NCI-H146 treated with DMSO at 0.1 percent for 48 hours (cell line): ENCODE measurements around the gene LRRN2.

Source experiments
- DNase-seq: peaks from one replicate; lab custom pipeline; 2025; ENCODE audit not compliant: unreplicated experiment; lab: John Stamatoyannopoulos, UW

The LRRN2 gene

DNA sequence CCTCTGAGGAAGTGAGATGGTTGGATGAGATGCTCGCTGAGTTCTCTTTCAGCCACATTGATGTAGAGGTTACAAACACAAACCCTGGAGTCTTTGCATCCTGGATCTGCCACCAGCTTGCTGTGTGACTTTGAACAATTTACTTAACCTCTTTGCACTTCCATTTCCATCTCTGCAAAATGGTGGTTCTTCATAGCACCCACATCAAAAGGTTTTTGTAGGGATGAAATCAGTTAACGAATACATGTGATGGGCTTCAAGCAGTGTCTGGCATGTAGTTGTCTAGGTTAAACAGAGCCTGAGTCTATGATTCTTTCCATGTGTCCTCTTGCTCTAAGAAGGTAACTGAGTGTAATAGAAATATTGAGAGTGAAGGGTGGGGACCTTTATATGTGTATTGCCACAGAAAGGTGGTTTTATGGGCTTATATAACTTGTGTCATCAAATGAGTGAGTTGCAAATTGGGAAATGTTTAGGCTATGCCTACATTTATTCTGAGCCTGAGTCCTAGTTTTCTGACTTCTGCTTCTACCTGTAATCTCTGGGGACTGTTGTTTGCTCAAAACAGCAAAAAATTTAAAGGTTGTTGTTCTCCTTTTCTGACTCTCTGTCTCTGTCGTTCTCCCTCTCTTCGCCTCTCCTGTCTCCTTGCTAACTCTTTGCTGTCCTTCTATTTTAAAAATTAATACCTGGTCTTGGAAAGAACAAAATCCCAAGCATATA is 27.3 kb upstream of the LRRN2 start:
- DNase-seq, result no peak

DNA sequence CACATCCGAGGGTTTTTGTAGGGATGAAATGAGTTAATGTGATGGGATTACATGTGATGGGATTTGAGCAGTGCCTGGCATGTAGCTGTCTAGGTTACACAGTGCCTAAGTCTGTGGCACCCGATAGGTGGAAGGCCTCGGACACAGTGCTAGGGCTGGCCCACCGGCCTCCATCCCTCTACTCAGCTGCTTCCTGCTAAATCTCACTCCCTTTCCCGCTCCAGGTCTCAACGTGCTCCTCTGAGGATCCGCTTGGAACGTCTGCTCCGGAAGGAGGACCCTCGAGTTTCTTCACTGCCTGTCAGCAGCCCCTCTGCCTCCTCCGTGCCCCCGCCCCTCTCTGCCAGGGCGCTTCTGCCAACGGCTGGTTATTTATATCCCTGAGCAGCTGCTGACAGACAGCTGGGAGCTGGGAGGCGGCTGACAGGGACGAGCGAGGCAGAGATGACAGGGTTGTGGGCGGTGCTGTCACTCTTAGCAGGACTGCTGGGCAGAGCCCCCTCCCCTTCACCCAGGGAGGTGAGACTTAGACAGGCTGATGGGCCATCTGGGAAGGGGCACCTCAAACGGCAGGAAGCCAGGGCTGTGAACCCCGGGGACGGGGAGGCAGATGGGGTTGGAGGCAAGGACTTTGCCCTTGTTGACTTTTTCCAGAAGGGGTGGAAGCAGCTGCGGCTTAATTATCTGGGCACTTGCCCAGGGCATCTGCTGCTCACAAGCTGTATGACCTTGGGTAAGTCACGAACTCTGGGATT is 26.6 kb upstream of the LRRN2 start:
- DNase-seq, result no peak

GRCh38 chr1:204711103-204711946 is 25.8 kb upstream of the LRRN2 start:
- no peak for DNase-seq

- no peak for DNase-seq
Measured at GRCh38 chr1:204709960-204710912, 24.7 kb upstream of the LRRN2 start.

GRCh38 chr1:204709021-204709420 is 23.5 kb upstream of the LRRN2 start:
- no peak for DNase-seq

DNA sequence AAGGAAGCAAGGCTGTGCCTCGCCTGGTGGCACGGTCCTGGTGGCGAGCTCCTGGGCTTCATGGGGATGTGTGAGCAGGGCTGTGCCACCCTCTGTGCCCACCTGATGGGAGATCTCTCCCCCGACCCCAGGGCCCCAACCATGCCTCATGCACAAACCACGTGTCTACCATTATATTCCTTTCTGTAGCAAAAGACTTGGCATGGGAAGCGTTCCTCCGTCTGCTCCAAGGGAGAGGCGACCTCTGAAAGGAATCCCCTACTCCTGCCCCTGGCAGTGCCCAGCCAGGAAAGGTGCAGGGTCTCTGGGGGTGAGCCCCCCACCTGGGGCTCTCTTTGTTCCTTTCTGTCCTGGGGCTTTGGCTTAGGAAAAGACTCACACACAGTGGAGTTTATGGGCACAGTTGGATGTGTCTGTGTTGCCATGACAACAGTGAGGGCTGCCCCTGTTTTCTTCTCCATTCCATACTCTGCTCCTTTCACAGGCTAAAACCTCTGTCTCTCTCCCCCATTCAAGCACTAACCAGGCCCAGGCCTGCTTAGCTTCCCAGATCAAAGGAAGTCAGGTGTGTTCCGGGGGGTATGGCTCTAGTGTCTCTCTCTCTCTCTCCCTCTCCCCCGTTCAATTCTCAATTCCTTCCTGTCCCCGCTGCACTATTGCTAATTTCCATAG is 21.4 kb upstream of the LRRN2 start:
- DNase-seq, result no peak

DNA sequence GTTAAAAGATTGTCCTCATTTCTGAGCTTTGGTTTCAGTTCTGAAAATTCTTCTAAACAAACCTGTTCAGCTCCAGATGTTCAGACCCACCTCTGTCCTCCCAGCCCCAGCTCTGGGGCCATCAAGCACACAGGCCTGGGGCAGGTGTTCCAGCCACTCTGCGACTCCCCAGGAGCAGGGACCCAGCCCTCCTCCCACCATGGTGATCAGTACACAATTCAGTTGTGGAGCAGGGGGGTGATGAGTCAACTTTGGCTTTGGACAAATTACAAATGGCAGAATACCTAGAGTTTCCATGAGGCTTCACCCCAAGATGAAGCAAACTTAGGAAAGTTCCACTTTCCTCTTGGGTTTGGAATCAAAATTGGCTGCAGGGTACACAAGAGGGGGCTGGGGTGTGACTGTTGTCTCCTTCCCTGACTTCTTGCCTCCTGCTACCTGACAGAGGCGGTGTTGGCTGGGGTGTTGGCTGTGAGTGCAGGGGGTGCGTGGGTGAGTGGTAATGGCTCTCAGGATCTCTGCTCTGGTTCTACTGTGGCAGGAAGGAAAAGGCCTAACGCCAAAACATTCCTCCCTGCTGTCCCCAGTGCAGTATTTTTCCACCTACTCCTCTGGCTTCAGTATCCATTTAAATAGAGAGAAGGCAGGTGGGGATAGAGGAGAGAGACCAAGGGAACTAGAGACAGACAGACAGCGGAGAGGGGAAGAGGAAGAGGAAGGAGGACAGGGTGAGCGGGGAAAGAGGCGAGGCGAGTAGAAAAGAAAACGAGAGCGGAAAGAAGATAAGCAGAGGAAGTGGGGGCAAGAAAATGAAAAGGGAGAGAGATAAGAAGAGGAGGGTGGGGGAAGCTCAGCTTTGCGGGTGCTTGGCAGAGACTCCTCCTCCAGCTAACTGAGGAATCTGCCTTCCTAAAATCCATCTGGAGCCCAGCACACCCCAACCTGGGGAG is 20.6 kb upstream of the LRRN2 start:
- DNase-seq, result no peak

GRCh38 chr1:204705493-204705811 is 19.9 kb upstream of the LRRN2 start:
- no peak for DNase-seq

DNA sequence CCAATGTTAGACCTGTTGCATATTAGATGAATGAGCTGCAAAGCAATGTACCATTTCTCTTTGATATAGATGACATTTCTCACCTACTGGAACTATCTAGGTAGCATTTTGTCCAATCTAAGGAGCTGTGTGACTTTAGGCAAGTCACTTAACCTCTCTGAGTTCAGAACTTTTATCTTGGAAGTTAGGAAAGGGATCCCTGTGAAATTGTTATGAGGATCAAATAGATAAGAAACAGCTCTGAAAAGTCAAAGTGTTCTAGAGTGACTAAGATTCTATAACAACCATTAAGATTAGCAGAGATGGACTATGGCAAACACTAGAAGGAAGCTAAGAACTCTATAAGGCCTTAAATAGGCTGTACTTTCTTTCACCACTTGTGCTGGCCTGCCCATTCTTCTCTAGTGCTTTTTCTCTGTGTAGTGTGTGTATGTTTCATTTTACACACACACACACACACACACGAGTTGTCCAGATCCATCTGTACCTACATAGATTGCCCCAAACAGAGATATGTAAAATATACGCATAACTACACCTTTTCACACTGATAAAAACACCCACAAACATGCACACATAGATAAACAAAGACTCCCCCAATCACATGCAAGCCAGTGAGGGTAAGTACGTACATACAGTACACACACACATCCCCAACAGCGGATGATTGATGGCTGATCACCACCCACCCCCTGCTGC is 19.4 kb upstream of the LRRN2 start:
- no peak for DNase-seq

DNA sequence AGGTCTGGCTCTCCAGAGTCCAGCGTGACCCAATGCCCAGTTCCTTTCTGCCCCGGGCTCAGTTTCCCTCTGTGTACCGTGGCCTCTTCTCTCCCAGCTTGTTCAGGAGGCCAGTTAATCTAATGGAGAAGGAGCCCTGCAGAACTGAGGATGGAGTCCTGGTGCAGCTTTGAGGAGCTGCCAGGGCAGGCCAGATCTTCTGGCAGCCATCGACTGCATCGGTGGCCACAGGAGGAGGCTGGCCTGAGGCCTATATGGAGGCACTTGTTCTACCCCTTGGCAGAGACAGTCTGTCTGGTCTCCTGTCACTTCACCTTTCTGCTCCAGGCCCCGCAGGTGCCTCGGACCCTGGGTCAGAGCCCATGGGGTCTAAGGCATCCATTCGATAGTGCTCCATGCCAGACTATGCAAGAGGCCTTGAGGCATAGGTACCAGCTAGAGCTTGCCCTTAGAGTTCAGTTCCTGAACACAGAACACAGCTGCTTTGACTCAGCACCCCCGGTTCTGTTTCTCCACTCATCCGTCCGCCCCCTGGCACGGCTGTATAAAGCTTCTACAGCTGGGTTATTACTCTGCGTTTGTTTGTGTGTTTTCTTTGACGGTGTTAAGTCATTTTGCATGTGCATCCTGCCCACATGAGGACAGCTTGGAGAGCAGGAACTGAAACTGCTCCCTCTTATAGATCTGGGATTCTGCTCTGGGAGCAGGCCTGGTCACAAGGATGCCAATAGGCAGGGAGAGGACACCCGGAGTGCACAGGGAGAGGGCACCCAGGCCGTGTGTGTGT is 18.5 kb upstream of the LRRN2 start:
- no peak for DNase-seq

GRCh38 chr1:204703268-204703664 is 17.7 kb upstream of the LRRN2 start:
- DNase-seq, result no peak

DNA sequence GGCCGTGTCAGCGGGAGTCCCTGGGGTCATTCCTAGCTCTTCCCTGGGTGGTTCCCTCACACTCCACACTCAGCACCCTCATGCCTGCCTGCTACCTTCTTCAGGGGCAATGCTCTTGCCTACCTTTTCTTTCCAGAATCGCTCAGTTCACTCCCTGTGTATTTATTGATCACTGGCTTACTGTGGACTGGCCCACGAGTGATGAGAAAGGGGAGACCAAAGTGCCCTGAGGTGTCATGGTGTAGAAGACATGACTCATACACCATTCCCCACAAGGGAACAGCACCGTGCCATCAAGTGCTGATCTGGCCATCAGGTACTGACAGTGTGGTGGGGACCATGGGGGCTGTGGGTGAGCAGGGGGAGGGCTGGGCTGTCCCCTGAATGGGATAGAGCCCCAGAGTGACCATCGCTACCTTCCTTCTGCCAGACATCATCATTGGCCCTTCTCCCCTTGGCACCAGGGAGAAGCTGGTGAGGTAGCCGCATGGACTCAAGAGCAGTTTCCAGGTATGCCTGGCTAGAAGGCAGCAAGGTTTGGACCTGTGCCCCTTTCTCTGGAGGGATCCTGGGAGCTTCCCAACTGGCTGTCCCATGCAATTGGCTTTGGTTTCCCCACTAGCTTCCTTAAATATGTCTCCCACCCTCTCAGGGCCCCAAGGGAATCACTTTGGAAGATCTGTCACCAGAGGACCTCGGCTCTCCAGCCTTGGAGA is 17.2 kb upstream of the LRRN2 start:
- no peak for DNase-seq

DNA sequence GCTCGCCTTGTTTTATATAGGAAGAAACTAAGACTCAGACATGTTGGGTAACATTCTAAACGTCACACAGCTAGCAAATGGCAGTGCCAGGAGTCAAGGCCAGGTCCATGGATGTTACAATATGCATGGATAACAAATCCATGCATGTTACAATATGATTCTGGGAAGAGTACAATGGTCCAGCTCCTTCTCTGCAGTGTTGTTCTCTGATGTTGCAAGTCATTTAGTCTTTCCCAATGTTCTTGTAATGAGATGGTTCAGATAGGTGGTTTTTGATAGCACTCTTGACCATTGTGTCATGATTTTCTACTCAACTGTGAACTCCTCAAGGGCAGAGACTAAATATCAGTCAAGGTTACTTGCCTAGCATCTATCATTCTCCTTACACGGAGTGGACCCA is 15.7 kb upstream of the LRRN2 start:
- no peak for DNase-seq

DNA sequence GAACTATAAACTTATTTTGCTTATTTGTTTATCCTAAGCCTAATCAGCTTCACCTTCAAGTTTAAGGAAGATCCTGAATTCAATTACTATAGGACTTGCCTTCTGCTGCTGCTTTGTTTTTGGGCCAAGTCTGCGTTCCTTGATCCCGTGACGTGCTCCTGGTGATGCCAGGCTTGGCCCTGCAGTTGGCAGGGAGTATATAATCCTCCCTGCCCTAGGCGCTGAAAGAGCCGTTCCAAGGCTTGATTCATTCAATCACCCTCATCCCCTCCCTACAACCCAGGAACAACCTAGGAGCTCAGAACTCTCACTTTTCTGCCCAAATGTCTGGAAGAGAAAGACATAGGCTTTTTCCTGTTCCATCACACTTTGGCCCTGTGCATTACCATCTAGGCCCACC is 12.4 kb upstream of the LRRN2 start:
- no peak for DNase-seq

DNA sequence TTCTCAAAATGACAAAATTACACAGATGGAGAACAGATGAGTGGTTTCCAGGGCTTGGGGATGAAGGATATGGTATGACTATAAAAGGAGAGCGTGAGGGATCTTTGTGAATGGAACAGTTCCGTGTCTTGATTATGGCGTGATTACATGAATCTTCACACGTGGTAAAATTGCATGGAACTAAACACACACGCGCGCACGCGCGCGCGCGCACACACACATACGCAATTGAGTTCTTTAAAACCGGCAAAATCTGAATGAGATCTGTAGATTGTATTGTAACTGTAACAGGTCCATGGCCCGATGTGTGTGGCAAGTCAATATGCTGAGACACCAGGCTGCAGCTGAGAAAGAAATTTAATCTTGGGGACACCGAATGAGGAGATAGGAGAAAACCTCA is 11.1 kb upstream of the LRRN2 start:
- DNase-seq, result no peak

DNA sequence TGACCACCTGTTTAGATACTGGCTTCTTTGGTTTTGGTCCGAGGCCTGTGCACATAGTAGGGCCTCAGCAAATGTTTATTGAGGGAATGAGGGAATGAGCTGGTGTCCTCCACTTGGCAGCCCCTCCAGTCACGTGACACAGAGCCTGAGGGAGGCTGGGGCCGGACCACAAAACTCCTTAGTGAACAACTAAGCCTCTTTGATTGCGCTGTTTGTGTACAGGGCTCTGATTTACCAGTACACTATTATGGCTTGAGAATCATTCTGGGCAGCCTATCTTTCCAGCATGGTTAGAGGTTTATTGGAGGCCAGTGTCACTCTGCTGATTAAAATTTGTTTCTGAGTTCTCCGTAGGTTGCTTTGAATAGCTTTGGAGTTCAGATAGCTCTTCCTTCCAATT is 10.2 kb upstream of the LRRN2 start:
- no peak for DNase-seq

DNA sequence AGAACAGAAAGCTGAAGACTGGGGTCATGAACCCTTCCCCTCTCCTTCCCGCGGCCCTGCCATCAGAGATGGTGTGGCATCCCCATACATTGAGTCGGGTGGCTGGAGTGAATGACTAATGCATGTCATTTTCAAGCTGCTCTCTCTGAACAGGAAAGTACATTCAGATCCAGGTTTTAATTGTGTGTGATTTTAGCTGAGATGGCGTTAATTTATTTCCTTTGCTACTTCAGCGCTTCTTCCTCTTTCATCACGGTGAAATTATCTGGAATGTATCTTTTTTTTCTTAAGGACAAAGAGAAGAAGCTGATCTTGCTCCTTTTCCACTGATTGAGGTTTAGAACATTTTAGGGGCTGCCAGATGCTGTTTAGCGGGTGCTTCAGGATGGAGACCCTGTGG is 8.6 kb upstream of the LRRN2 start:
- no peak for DNase-seq
